DOHH2 (cell line): ENCODE data around the gene FRMPD1.

ENCODE experiments used
- H3F3A ChIP-seq: fragments of 200-600 bp; sonication (generic), shearing (Covaris generic); 2 replicates; pipeline ENCODE4 v1.6.0; 2016; ENCODE audit warnings: antibody characterized with exemption, mild to moderate bottlenecking; ENCODE audit not compliant: control insufficient read depth, insufficient read depth
- H3K27ac ChIP-seq: fragments of 200-600 bp; sonication (generic); 2 replicates; pipeline ENCODE4 v1.5.1; 2014; ENCODE audit warnings: low read depth, mild to moderate bottlenecking, low read length, moderate library complexity
- H3K27me3 ChIP-seq: fragments of 200-600 bp; sonication (generic); 2 replicates; pipeline ENCODE4 v1.6.1; 2014; ENCODE audit warnings: mild to moderate bottlenecking, low read length, mixed read lengths; ENCODE audit not compliant: control insufficient read depth
- H3K36me3 ChIP-seq: fragments of 200-600 bp; sonication (generic); 2 replicates; pipeline ENCODE4 v1.6.1; 2014; ENCODE audit warnings: mild to moderate bottlenecking, low read length, moderate library complexity, mixed read lengths; ENCODE audit not compliant: control insufficient read depth
- H3K4me1 ChIP-seq: fragments of 200-600 bp; sonication (generic); 2 replicates; pipeline ENCODE4 v1.6.1; 2014; ENCODE audit warnings: mild to moderate bottlenecking, low read length, mixed read lengths; ENCODE audit not compliant: control insufficient read depth
- H3K4me2 ChIP-seq: fragments of 200-600 bp; sonication (generic); 2 replicates; pipeline ENCODE4 v1.6.0; 2014; ENCODE audit warnings: mild to moderate bottlenecking, low read length, moderate library complexity
- H3K4me3 ChIP-seq: fragments of 200-600 bp; sonication (generic); 2 replicates; pipeline ENCODE4 v1.5.1; 2014; ENCODE audit warnings: mild to moderate bottlenecking, low read length, mixed read lengths
- H3K79me2 ChIP-seq: fragments of 200-600 bp; sonication (generic); 2 replicates; pipeline ENCODE4 v1.6.1; 2014; ENCODE audit warnings: mild to moderate bottlenecking, low read length, mixed read lengths; ENCODE audit not compliant: control insufficient read depth
- H3K9me2 ChIP-seq: fragments of 200-600 bp; sonication (generic); replicated peaks from 2 replicates; pipeline ENCODE4 v1.6.1; 2014; ENCODE audit warnings: mild to moderate bottlenecking, low read length, mixed read lengths; ENCODE audit not compliant: control insufficient read depth
- H3K9me3 ChIP-seq: fragments of 200-600 bp; sonication (generic); 2 replicates; pipeline ENCODE4 v1.6.1; 2014; ENCODE audit warnings: antibody characterized with exemption, low read length, mixed read lengths; ENCODE audit not compliant: control insufficient read depth, insufficient read depth
- H4K20me1 ChIP-seq: fragments of 200-600 bp; sonication (generic); 2 replicates; pipeline ENCODE4 v1.6.0; 2014; ENCODE audit warnings: low read depth, mild to moderate bottlenecking, antibody characterized with exemption, low read length, moderate library complexity; ENCODE audit not compliant: control insufficient read depth, insufficient read depth
- CTCF ChIP-seq: fragments of 200-600 bp; sonication (generic); IDR thresholded peaks from one replicate; pipeline ENCODE4 v1.5.1; 2014; ENCODE audit warnings: antibody characterized with exemption, mild to moderate bottlenecking, low read depth, low read length; ENCODE audit not compliant: poor library complexity, severe bottlenecking
- EZH2phosphoT487 ChIP-seq: fragments of 200-600 bp; sonication (generic); IDR thresholded peaks from 2 replicates; pipeline ENCODE4 v1.6.1; 2017; ENCODE audit warnings: borderline replicate concordance, mild to moderate bottlenecking, antibody characterized with exemption, low read length, moderate library complexity, mixed read lengths

Gene FRMPD1

GRCh38 chr9:37715991-37716505, 65.3 kb downstream of the FRMPD1 start:
- Histone ChIP-seq H3K4me3 (no peak overlapping the region), H4K20me1 (no peaks in the 10 kb centered on the region), H3K27ac (no peak overlapping the region), H3K36me3 (no peaks in the 10 kb centered on the region), H3K79me2 (no peaks in the 10 kb centered on the region), H3K4me2 (no peak overlapping the region), H3K9me3 (no peaks in the 10 kb centered on the region), H3K9me2 (no peaks in the 10 kb centered on the region), H3F3A (no peaks in the 10 kb centered on the region), H3K27me3 (peaks cover 10% of the 10 kb centered on the region; the same call in 1 of the 2 replicates), H3K4me1 (no peaks in the 10 kb centered on the region)
- TF ChIP-seq CTCF (no peak), EZH2phosphoT487 (no peak)

GRCh38 chr9:37719526-37719925, 68.8 kb downstream of the FRMPD1 start:
- no peaks in the 10 kb centered on the region for H3K9me2 ChIP-seq
- no peaks in the 10 kb centered on the region for H3F3A ChIP-seq
- H3K4me1 ChIP-seq: no peaks in the 10 kb centered on the region
- H3K4me3 ChIP-seq: no peak overlapping the region
- no peak for TF ChIP-seq EZH2phosphoT487
- no peak for TF ChIP-seq CTCF
- no peaks in the 10 kb centered on the region for H3K36me3 ChIP-seq
- no peaks in the 10 kb centered on the region for H3K79me2 ChIP-seq
- H3K27ac ChIP-seq: no peak overlapping the region
- no peaks in the 10 kb centered on the region for H3K9me3 ChIP-seq
- H4K20me1 ChIP-seq: no peaks in the 10 kb centered on the region
- H3K4me2 ChIP-seq: no peak overlapping the region
- peaks cover 11% of the 10 kb centered on the region; the same call in 1 of the 2 replicates for H3K27me3 ChIP-seq

- no peaks in the 10 kb centered on the region for H3K36me3 ChIP-seq
- H4K20me1 ChIP-seq: no peaks in the 10 kb centered on the region
- no peaks in the 10 kb centered on the region for H3K79me2 ChIP-seq
- TF ChIP-seq EZH2phosphoT487 (no peak), CTCF (no peak)
- H3F3A ChIP-seq: no peaks in the 10 kb centered on the region
- no peak overlapping the region for H3K4me2 ChIP-seq
- no peak overlapping the region for H3K27ac ChIP-seq
- H3K4me3 ChIP-seq: no peak overlapping the region
- no peaks in the 10 kb centered on the region for H3K9me2 ChIP-seq
- peaks cover 6% of the 10 kb centered on the region; the same call in 1 of the 2 replicates for H3K27me3 ChIP-seq
- no peaks in the 10 kb centered on the region for H3K9me3 ChIP-seq
- H3K4me1 ChIP-seq: no peaks in the 10 kb centered on the region
Observed at GRCh38 chr9:37727013-37727412, 76.3 kb downstream of the FRMPD1 start.

- Histone ChIP-seq H3K36me3 (no peaks in the 10 kb centered on the region), H3K27me3 (peaks cover 19% of the 10 kb centered on the region), H3K4me1 (no peaks in the 10 kb centered on the region), H3K4me3 (no peak overlapping the region), H4K20me1 (no peaks in the 10 kb centered on the region), H3K79me2 (no peaks in the 10 kb centered on the region), H3K4me2 (no peak overlapping the region), H3K9me2 (no peaks in the 10 kb centered on the region), H3F3A (no peaks in the 10 kb centered on the region), H3K9me3 (no peaks in the 10 kb centered on the region), H3K27ac (no peak overlapping the region)
- no peak for TF ChIP-seq EZH2phosphoT487
- no peak for TF ChIP-seq CTCF
Observed at GRCh38 chr9:37729499-37729898, 78.7 kb downstream of the FRMPD1 start.
